ENCODE measurements around the gene PLET1. TPM values are rescaled to one million over a fixed set of nuclear protein-coding genes. Genes with fewer than 3 reads are reported as not detected.

PLET1 gene
- total and polyA plus RNA-seq, 4 donors: not detected

- no peaks in the 10 kb centered on the region for H3K9me3 ChIP-seq (ENCODE audit: control insufficient read depth in 4 of 4, low read length in 3 of 4)
- peaks cover 6 to 22% (median 12%) of the 10 kb centered on the region in 4 donors for H3K4me1 ChIP-seq (ENCODE audit: control insufficient read depth in 4 of 4, insufficient read depth in 4 of 4, low read length in 3 of 4)
- no peak overlapping the region for H3K9ac ChIP-seq (ENCODE audit: low read depth in 1 of 2, low read length in 2 of 2)
- H3K27me3 ChIP-seq (ENCODE audit: control insufficient read depth in 4 of 4, insufficient read depth in 4 of 4, low read length in 3 of 4): no peaks in the 10 kb centered on the region
- WGBS: 98% methylated on average over 2 of the region's 2 CpGs
- no peak for TF ChIP-seq HNF4G (IDR thresholded peaks at IDR 0.05)
- TF ChIP-seq TAF1 (conservative IDR thresholded peaks at IDR 0.05): no peak
- TF ChIP-seq SP1 (IDR thresholded peaks at IDR 0.05): no peak
- no peak for TF ChIP-seq FOXA1 (IDR thresholded peaks at IDR 0.05)
- no peak for TF ChIP-seq RXRA (IDR thresholded peaks at IDR 0.05)
- TF ChIP-seq RAD21 (IDR thresholded peaks at IDR 0.05): no peak
- TF ChIP-seq JUND (IDR thresholded peaks at IDR 0.05): no peak
- no peak for TF ChIP-seq ZBTB33 (IDR thresholded peaks at IDR 0.05)
- TF ChIP-seq EGR1 (IDR thresholded peaks at IDR 0.05; ENCODE audit: low read depth in 2 of 2): no peak
- no peak for TF ChIP-seq GABPA (IDR thresholded peaks at IDR 0.05 in 1 of 2, conservative IDR thresholded peaks at IDR 0.05 in 1 of 2)
- no peak for TF ChIP-seq HNF4A (conservative IDR thresholded peaks at IDR 0.05)
- TF ChIP-seq YY1 (IDR thresholded peaks at IDR 0.05): no peak
- TF ChIP-seq FOXA2 (IDR thresholded peaks at IDR 0.05): no peak
- TF ChIP-seq REST (IDR thresholded peaks at IDR 0.05): no peak
- H3K27ac ChIP-seq (ENCODE audit: low read depth in 1 of 2, low read length in 2 of 2): no peak overlapping the region
- peaks cover 9 to 47% (median 27%) of the 10 kb centered on the region in 4 donors for H3K36me3 ChIP-seq (ENCODE audit: control insufficient read depth in 4 of 4, insufficient read depth in 3 of 4, low read depth in 1 of 4, low read length in 3 of 4)
- no peak overlapping the region for H3K4me3 ChIP-seq (ENCODE audit: low read depth in 1 of 3, low read length in 3 of 3)
- DNase-seq (ENCODE audit: low spot score): no peak
Observed at GRCh38 chr11:112228706-112229105, 32.0 kb downstream of the PLET1 start.

GRCh38 chr11:112227471-112227870, 33.2 kb downstream of the PLET1 start:
- WGBS: 83% methylated on average over 4 of the region's 4 CpGs
- H3K27me3 ChIP-seq (ENCODE audit: control insufficient read depth in 4 of 4, insufficient read depth in 4 of 4, low read length in 3 of 4): no peaks in the 10 kb centered on the region
- H3K36me3 ChIP-seq (ENCODE audit: control insufficient read depth in 4 of 4, insufficient read depth in 3 of 4, low read depth in 1 of 4, low read length in 3 of 4): peaks cover 7 to 36% (median 20%) of the 10 kb centered on the region in 4 donors
- peak overlapping the region; percentile 16 to 82 (median 60) for H3K4me3 ChIP-seq (ENCODE audit: low read depth in 1 of 3, low read length in 3 of 3)
- H3K9ac ChIP-seq (ENCODE audit: low read depth in 1 of 2, low read length in 2 of 2): peak overlapping the region in 1 of 2 donors; percentile 65
- H3K4me1 ChIP-seq (ENCODE audit: control insufficient read depth in 4 of 4, insufficient read depth in 4 of 4, low read length in 3 of 4): peaks cover 9 to 34% (median 18%) of the 10 kb centered on the region in 4 donors
- TF ChIP-seq ATF3 (IDR thresholded peaks at IDR 0.05): no peak
- TF ChIP-seq SP1 (IDR thresholded peaks at IDR 0.05): no peak
- TF ChIP-seq HNF4G (IDR thresholded peaks at IDR 0.05): no peak
- TF ChIP-seq RXRA (IDR thresholded peaks at IDR 0.05): no peak
- no peak for TF ChIP-seq ZBTB33 (IDR thresholded peaks at IDR 0.05)
- no peak for TF ChIP-seq FOXA1 (IDR thresholded peaks at IDR 0.05)
- TF ChIP-seq CTCF (IDR thresholded peaks at IDR 0.05; ENCODE audit: low read depth, low read length, missing input control): no peak
- no peak for TF ChIP-seq JUND (IDR thresholded peaks at IDR 0.05)
- TF ChIP-seq FOXA2 (IDR thresholded peaks at IDR 0.05): no peak
- TF ChIP-seq MAX (IDR thresholded peaks at IDR 0.05): no peak
- TF ChIP-seq YY1 (IDR thresholded peaks at IDR 0.05): no peak
- H3K9me3 ChIP-seq (ENCODE audit: control insufficient read depth in 4 of 4, low read length in 3 of 4): no peaks in the 10 kb centered on the region
- no peak for DNase-seq (ENCODE audit: low spot score)
- no peak overlapping the region for H3K27ac ChIP-seq (ENCODE audit: low read depth in 1 of 2, low read length in 2 of 2)
